Measurements from ENCODE around the gene TEKT2.

The TEKT2 gene

GRCh38 chr1:36087233-36088123 is 3.6 kb downstream of the TEKT2 start:
- no peak for DNase-seq (ENCODE audit: low spot score)

- DNase-seq (ENCODE audit: low spot score): peak; percentile 46
Measured at GRCh38 chr1:36088265-36088576, 4.3 kb downstream of the TEKT2 start.

- peak; percentile 90 for DNase-seq (ENCODE audit: low spot score)
Measured at GRCh38 chr1:36088577-36089392, 4.9 kb downstream of the TEKT2 start, which contains the start of gene ADPRS. TSS of gene ADPRS (plus strand) at chr1:36088892. CDS start at chr1:36088905, 13 bp downstream.

GRCh38 chr1:36089393-36090121 is 5.7 kb downstream of the TEKT2 start:
- DNase-seq (ENCODE audit: low spot score): no peak

- DNase-seq (ENCODE audit: low spot score): no peak
Measured at GRCh38 chr1:36091141-36091540, 7.2 kb downstream of the TEKT2 start.

- DNase-seq (ENCODE audit: low spot score): no peak
Measured at GRCh38 chr1:36091698-36092097, 7.8 kb downstream of the TEKT2 start.

- no peak for DNase-seq (ENCODE audit: low spot score)
Measured at GRCh38 chr1:36092166-36092797, 8.4 kb downstream of the TEKT2 start.

GRCh38 chr1:36092798-36093185 is 8.9 kb downstream of the TEKT2 start:
- DNase-seq (ENCODE audit: low spot score): no peak

- no peak for DNase-seq (ENCODE audit: low spot score)
Measured at GRCh38 chr1:36093226-36093625, 9.3 kb downstream of the TEKT2 start.

- no peak for DNase-seq (ENCODE audit: low spot score)
Measured at GRCh38 chr1:36093929-36094328, 10.0 kb downstream of the TEKT2 start.

GRCh38 chr1:36094621-36095061 is 10.7 kb downstream of the TEKT2 start:
- no peak for DNase-seq (ENCODE audit: low spot score)

GRCh38 chr1:36095760-36096405 is 12.0 kb downstream of the TEKT2 start:
- DNase-seq (ENCODE audit: low spot score): no peak

- DNase-seq (ENCODE audit: low spot score): no peak
Measured at GRCh38 chr1:36096500-36097432, 12.9 kb downstream of the TEKT2 start.

GRCh38 chr1:36097693-36098585 is 14.0 kb downstream of the TEKT2 start:
- DNase-seq (ENCODE audit: low spot score): no peak

- no peak for DNase-seq (ENCODE audit: low spot score)
Measured at GRCh38 chr1:36098650-36099365, 14.9 kb downstream of the TEKT2 start.

GRCh38 chr1:36099681-36100341 is 15.9 kb downstream of the TEKT2 start:
- DNase-seq (ENCODE audit: low spot score): peak; percentile 96

- no peak for DNase-seq (ENCODE audit: low spot score)
Measured at GRCh38 chr1:36100376-36100775, 16.5 kb downstream of the TEKT2 start.

GRCh38 chr1:36101546-36101945 is 17.7 kb downstream of the TEKT2 start:
- DNase-seq (ENCODE audit: low spot score): no peak

All from HuH-7 (cell line).